GM21717 (cell line): ENCODE data around the gene GPX4.
A peak's percentile ranks its signal among the peaks of the same experiment; 100 is the strongest.

ENCODE experiments used
- ATAC-seq: cut with Tn5 transposase; IDR thresholded peaks from one replicate; pipeline ENCODE4 v1.9.1; 2021; ENCODE audit warnings: mild to moderate bottlenecking, moderate library complexity; ENCODE audit not compliant: unreplicated experiment

Gene GPX4

DNA sequence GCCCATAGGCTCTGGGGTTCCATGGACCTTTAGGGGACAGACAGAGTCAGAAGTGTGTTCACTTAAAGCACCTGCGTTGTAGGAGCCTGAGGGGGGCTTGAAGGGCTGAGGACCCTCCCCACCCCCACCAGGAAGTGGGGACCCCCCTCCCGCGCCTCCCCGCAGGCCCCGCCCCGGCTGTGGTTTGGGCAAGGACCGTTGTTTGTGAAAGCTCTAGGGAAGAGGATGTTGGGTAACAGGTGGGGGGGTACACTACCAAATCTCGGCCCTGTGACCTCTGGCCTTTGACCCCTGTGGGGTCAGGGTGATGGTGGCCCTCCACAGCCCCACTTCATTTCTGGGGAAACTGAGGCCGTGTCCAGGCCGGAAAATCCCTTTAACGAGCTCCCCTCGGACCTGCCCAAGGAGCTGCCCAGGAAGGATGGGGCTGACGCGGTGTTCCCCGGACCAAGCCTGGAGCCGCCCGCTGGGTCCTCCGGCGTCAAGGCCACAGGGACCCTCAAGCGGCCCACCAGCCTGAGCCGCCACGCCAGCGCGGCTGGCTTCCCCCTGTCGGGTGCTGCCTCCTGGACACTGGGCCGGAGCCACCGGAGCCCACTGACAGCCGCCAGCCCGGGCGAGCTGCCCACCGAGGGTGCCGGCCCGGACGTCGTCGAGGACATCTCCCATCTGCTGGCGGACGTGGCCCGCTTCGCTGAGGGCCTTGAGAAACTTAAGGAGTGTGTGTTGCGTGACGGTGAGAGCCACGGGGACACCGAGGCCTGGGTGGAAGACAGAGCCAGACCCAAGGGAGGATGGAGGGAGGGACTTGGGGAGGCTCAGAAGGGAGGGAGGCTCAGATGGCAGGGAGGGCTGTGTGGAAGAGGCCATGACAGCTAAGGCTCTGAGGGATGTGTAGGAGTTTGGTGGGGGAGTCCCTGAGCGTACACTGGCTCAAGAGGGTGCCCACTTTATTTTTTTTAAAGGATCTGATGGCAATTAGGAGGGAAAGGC lies 35.5 kb upstream of the GPX4 start:
- no peak for ATAC-seq

DNA sequence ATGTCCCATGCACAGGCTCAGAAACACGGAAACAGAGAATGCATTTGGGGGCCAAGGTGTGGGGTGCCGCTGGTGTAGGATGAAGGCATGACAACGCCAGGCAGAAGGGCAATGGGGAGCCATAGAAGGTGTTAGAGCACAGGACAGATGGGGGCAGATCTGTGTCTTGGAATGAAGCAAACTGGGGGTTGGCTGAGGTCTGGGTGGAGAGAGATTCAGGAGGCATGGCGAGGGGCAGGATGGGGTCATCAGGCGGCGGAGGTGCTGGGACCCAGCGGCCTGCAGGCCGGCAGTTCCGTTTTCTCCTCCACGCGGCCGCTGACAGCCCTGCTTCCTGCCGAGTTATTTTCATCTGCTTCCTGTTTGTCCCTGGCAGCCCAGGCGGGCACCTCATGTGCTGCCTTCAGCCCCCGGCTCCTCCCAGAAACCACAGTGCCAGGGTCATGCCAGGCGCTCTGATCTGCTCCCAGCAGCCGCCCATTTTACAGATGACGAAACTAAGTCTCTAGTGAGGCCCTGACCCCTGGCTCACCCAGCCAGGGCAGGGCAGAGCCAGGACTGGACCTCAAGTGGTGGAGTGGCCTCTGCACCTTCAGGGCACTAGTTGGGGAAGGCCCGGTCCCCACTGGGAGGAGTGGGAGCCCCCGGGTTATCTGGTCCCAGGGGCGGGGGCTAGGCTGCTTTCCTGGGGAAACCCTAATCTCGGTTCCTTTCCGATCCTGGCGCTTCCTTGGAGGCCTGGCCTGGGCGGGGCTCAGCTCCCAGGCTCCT lies 34.6 kb upstream of the GPX4 start:
- ATAC-seq: no peak

DNA sequence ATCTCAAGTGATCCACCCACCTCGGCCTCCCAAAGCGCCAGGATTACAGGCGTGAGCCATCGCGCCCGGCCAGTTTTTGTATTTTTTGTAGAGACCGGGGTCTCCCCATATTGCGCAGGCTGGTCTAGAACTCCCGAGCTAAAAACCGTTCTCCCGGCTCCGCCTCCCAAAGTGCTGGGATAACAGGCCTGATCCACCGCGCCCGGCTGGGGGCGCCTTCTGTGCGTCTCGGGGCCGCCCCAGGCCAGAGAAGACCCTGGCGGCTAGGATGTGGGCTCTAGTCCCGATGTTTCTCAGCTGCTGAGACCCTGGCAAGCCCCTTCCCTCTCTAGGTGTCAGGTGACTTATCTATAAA lies 33.2 kb upstream of the GPX4 start:
- ATAC-seq: no peak

DNA sequence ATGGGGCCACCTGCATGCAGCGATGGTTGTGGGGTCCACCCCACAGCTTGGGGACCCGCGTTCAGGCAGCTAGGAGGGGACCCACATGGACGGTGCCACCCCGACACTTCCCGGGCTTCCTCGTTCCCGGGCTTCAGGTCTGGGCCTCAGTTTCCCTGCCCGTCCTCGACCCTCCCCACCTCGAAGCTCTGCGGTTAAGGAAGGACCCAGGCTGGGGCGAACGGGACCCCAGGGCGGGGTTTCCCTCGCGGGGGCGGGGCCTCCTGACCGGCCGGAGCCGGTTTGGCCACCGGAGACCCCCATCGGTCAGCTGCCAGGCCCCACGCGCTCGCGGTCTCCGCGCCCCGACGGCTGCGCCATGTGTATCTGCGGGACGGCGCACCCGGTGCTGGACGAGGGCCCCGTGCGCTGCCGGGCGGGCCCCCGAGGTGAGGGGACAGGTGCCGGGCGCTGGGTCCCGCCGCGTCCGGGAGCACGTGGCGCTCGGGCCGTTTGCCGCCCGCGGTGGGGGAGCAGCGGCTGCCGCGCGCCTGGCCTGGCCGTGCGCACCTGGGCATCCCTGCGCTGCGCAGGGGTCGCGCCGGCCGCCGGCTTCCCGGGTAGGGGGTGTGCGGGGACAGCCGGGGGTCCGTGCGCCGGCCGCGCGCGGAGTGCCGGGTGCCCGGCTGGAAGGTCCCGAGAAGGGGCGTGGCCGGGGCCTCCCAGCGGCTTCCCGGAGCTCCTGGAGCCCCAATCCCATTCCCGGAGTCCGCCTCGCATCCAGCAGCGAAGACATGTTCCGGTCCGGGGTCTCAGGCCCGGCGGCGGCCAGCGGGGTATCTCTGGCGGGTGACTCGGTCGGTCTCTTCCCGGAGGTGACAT lies 32.6 kb upstream of the GPX4 start:
- no peak for ATAC-seq

DNA sequence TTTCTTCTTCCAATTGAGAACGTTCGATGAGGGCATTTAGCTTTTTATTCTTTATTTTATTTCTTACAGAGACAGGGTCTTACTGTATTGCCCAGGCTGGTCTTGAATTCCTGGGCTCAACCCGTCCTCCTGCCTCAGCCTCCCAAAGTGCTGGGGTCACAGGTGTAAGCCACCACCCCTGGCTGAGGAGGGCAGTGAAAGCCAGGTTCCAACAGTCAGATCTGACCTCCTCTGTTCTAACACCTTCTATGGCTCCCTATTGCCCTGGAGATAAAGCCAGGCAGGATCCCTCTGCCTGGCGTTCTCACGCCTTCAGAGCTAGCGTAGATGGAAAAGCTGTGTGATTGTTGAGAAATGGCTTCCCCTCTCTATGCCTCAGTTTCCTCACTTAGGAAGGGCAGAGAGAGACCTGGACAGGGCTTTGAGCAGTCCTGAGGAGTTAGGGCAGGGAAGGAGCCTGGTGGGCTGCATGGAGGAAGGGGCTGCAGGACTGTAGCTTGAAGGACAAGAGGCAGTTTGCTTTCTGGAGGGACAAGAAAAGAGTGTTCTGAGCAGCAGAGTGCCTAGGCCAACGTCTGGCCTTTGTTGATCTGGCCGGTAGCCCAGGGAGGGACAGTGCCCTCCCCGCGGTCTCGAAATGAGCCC lies 31.3 kb upstream of the GPX4 start:
- ATAC-seq: no peak

DNA sequence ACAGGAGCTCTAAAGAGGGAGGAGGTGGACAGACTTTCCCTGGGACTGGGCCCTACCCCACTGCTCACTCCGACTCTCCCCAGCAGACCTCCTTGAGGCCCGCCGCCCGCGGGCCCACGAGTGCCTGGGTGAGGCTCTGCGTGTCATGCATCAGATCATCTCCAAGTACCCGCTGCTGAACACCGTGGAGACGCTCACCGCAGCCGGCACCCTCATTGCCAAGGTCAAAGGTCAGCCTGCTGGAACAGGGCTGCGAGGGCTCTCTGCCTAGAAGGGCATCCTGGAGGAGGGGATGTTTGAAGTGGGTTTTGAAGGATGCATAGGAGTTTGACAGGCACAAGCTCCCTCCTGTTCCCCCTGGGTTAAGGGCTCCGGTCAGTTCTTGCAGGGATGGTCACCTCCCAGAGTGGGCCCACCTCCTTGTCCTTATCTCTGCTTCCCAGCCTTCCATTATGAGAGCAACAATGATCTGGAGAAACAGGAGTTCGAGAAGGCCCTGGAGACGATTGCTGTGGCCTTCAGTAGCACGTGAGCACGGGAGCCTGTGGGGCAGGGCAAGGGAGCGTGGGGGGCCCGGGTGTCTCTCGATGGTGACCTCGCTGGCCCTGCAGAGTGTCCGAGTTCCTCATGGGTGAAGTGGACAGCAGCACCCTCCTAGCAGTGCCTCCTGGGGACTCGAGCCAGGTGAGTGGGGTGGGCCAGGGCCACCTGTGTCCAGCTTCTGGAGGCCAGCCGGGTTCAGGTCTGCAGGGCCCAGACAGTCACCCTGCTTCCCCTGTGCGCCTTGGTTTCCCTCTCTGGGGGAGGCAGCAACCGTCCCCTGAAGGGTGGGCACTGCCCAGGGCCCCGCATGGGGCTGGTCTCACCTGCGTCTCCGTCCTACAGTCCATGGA lies 30.5 kb upstream of the GPX4 start:
- ATAC-seq: no peak

DNA sequence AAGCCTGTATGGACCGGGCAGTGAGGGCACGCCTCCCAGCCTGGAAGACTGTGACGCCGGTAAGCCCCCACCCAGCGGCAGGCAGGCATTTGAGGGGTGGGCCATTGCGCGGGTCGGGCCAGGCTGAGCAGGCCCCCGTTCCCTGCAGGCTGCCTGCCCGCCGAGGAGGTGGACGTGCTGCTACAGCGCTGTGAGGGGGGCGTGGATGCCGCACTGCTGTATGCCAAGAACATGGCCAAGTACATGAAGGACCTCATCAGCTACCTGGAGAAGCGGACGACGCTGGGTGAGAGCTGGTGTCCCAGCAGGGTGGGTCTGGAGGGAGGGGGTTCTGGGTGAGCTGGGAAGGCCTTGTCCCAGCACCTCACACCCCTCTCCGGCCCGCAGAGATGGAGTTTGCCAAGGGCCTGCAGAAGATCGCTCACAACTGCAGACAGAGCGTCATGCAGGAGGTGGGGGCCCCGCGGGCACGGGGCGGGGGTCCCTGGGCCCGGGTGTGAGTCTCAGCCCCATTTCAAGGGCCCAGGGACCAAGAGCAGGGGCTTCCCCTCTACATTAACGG lies 29.8 kb upstream of the GPX4 start:
- ATAC-seq: no peak

DNA sequence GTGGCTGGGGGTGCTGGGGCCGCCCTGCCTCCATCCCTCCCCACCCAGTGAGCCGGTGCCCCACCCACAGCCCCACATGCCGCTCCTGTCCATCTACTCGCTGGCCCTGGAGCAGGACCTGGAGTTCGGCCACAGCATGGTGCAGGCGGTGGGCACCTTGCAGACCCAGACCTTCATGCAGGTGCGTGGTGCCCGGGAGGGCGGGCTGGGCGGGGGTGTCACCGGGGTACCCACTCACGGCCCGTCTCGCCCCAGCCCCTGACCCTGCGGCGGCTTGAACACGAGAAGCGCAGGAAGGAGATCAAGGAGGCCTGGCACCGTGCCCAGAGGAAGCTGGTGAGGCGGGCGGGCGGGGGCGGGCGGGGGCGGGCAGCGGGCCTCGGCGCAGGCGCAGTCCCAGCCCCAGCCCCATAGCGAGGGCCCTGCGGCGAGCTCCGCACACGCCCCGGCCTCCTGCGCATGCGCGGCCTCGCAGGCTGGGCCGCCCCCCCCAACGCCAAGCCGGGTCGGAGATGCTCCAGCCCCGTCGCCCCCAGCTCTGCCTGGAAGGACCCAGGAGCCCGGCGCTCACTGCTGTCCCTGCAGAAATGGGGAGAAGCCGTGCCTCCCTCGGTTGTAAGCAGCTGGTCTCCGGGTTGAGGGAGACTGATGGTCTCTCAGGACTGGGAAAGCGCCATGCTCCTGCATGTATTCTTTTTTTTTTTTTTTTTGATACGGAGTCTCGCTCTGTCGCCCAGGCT lies 29.1 kb upstream of the GPX4 start:
- ATAC-seq: no peak

DNA sequence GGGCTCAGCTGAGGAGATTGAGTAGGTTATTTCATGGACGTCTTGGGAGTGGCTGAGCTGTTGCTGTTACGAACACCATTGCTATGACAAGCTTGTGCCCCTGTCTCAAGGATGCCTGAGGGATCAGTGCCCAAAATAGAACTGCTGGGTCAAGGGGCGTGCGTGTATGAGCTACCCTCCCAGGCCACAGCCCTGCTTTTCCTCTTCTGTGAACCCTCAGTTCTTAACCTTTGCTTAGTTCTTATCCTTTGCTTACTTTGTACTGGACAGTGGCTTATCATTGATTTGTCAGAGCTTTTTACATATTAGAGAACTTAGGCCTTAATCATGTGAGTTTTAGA lies 27.8 kb upstream of the GPX4 start:
- ATAC-seq: no peak

DNA sequence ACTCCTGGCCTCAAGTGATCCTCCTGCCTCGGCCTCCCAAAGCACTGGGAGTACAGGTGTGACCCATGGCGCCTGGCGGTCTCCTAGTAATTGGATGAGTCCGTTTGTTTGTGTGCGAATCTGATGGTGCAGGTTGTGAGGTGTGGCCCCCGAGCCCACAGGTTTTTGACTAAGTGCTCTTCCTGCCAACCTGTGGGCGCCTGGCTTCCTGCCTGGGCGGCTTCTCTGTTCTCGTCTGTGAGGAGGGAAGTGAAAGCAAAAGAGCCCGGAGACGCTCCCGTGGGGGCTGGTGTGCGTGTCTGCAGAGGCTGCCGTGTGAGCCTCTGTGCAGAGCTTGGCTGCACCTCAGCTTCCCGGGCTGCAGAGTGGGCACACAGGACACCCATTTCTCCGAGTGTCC lies 26.8 kb upstream of the GPX4 start:
- ATAC-seq: peak; percentile 38

DNA sequence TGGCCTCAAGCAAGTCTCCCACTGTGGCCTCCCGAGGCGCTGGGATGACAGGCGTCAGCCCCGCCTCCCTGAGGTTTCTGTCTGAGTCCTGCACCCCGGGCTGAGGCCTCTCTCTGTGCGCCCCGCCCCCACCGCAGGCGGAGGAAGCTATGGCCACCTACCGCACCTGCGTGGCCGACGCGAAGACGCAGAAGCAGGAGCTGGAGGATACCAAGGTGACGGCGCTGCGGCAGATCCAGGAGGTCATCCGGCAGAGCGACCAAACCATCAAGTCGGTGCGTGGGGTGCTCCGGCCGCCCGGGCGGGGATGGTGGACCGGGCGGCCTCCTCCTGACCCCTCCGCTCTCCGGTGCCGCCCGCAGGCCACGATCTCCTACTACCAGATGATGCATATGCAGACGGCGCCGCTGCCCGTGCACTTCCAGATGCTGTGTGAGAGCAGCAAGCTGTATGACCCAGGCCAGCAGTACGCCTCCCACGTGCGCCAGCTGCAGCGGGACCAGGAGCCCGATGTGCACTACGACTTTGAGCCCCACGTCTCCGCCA lies 24.2 kb upstream of the GPX4 start:
- no peak for ATAC-seq

DNA sequence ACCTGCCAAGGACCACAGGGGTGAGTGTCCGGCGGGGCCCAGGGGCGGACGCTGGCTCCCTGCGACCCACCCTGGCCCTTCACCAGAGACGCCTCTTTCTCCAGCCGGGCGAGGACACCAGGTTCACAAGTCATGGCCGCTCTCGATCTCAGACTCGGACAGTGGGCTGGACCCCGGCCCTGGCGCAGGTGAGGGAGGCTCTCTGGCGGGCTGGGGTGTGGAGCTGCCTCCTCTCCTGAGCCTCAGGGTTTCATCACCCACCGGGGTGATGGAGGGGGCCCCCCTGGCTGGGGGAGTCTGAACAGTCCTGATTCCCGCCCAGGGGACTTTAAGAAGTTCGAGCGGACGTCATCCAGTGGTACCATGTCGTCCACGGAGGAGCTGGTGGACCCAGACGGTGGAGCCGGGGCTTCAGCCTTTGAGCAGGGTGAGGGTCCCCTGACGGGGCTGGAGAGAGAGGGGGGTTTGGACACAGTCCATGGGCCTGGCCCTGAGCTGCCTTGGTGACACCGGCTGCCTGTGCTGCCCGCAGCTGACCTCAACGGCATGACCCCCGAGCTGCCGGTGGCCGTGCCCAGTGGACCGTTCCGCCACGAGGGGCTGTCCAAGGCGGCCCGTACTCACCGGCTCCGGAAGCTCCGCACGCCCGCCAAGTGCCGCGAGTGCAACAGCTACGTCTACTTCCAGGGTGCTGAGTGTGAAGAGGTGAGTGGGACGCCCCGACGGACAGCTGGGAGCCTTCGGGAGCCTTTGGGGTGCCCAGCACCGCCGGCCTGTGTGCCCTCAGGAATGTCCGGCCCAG lies 23.2 kb upstream of the GPX4 start:
- no peak for ATAC-seq

DNA sequence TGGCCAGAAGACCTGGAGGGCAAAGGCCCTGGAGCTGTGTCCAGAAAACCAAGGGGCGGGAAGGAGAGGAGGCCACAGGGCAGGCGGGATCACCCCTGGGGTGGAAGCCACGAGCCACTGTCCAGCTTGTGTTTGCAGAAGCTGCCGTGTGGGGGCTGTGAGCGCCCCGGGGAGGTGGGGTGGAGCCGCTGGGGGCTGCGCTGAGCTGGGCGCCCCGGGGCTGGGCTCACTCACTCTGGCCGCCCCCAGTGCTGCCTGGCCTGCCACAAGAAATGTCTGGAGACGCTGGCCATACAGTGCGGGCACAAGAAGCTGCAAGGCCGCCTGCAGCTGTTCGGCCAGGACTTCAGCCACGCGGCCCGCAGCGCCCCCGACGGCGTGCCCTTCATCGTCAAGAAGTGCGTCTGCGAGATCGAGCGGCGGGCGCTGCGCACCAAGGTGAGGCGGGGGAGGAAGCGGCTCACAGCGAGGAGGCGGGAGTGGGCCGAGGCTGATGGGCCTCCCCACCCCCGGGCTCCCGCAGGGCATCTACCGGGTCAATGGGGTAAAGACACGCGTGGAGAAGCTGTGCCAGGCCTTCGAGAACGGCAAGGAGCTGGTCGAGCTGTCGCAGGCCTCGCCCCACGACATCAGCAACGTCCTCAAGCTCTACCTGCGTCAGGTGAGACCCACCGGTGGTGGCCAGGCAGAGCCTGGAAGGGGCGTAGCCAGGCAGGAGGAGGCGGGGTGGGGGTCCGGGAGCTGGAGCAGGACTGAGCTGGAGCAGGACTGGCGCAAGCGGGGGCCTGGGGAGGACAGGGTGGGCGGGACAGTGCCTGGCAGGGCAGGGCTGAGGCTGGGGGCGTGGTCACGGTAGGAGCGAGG lies 22.3 kb upstream of the GPX4 start:
- ATAC-seq: no peak

DNA sequence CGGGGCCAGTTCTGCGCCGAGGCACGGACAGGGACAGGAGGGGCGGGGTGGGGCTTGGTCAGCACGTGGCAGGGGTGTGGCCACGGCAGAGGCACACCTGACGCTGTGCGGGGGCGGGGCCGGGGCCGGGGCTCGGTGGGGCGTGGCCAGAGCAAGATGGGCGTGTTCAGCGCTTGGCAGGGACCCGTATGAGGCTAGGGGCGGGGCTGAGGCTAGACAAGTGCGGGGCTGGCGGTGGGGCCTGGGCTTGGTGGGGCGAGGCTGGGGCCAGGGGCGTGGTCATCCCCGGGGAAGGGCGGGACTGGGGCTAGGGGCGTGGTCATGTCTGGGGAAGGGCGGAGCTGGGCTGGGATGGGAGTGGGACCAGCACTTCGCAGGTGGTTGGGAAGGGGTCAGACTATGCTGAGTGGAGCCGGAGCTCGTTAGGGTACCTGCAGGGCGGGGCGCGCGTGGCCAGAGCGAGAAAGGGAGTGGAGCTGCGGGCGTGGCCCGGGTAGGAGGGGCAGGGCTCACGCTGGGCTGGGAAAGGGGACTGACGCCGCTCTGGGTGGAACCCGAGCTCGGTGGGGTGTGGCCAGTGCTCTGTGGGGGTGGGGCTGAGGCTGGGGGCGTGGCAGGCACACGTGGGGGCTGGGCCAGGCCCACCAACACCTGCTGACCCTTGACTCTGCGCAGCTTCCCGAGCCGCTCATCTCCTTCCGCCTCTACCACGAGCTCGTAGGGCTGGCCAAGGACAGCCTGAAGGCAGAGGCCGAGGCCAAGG lies 21.4 kb upstream of the GPX4 start:
- no peak for ATAC-seq

DNA sequence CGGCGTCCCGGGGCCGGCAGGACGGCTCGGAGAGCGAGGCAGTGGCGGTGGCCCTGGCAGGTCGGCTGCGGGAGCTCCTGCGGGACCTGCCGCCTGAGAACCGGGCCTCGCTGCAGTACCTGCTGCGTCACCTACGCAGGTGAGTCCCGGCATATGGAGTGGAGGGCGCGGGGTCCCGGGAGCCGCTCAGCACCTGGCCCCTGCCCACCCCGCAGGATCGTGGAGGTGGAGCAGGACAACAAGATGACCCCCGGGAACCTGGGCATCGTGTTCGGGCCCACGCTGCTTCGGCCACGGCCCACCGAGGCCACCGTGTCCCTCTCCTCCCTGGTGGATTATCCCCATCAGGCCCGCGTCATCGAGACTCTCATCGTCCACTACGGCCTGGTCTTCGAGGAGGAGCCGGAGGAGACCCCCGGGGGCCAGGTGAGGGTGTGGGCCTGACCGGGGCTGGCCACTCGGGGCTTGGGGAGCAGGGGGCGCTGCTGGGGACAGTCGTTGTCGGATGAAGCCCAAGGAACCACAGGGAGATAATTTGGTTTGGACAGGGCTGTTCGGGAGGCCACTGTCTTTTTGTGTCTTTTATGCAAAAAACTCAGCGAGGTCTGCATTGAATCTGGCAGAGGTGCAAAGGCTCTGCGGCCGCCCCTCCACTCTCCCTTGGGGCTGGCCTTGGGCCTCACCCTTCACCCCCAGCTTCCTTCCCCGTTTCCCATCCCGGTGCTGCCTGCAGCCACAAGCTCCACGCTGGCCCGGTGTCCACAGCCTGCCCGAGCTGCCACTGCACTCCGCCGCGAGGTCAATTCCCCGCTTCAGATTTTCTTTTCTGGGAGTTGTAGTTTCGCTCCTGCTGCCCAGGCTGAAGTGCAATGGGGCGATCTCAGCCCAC lies 20.6 kb upstream of the GPX4 start:
- no peak for ATAC-seq
